Stimulated activated naive CD8-positive, alpha-beta T cell treated with anti-CD3 and anti-CD28 coated beads, Interleukin-15, Interleukin-2, amounts not matched to agents 100 U/mL and 50 U/mL, for 24 hours (primary cell): ENCODE measurements around the gene URGCP.
A peak's percentile ranks its signal among the peaks of the same experiment; 100 is the strongest.
"Not testable (repeated sequence)": the region's sequence is repeated elsewhere in the genome, so short reads cannot be mapped to it uniquely, and the experiment has no call there.

ENCODE experiments used
- ATAC-seq: fragments of 150-1000 bp; cut with Tn5 transposase; one replicate; pipeline ENCODE4 v1.10.0; 2021
- DNase-seq: peaks from one replicate; pipeline ENCODE4 v3.0.0; 2021

Gene URGCP

GRCh38 chr7:43914795-43915194 is 8.4 kb upstream of the URGCP start:
- DNase-seq: no peak
- no peak for ATAC-seq

GRCh38 chr7:43905956-43906330 is 453 bp downstream of the URGCP start:
- DNase-seq: peak; percentile 35

GRCh38 chr7:43905209-43905946 is 1.0 kb downstream of the URGCP start:
- DNase-seq: no peak
- ATAC-seq: no peak

More at GRCh38 chr7:43905956-43906330, 453 bp downstream of the URGCP start:
- ATAC-seq: peak; percentile 32

- DNase-seq (no peak), ATAC-seq (peak; percentile 40)
Measured at GRCh38 chr7:43904533-43905208, 1.7 kb downstream of the URGCP start.

GRCh38 chr7:43902542-43903054 is 3.8 kb downstream of the URGCP start:
- ATAC-seq (no peak), DNase-seq (no peak)

GRCh38 chr7:43898571-43898970 is 7.8 kb downstream of the URGCP start:
- not testable (repeated sequence) for ATAC-seq, DNase-seq

- ATAC-seq (no peak), DNase-seq (no peak)
Measured at GRCh38 chr7:43895847-43896415, 10.5 kb downstream of the URGCP start.

- no peak for ATAC-seq
- DNase-seq: no peak
Measured at GRCh38 chr7:43891069-43891955, 15.1 kb downstream of the URGCP start.

GRCh38 chr7:43890468-43890867 is 15.9 kb downstream of the URGCP start:
- no peak for ATAC-seq
- no peak for DNase-seq

GRCh38 chr7:43888993-43889945 is 17.1 kb downstream of the URGCP start:
- ATAC-seq: peak; percentile 75
- no peak for DNase-seq

- ATAC-seq: no peak
- DNase-seq: no peak
Measured at GRCh38 chr7:43884617-43885016, 21.8 kb downstream of the URGCP start.

GRCh38 chr7:43884209-43884608 is 22.2 kb downstream of the URGCP start:
- DNase-seq (no peak), ATAC-seq (no peak)

GRCh38 chr7:43880596-43880995 is 25.8 kb downstream of the URGCP start:
- DNase-seq (no peak), ATAC-seq (no peak)

GRCh38 chr7:43879477-43879876 is 26.9 kb downstream of the URGCP start:
- DNase-seq (no peak), ATAC-seq (no peak)

- ATAC-seq: no peak
- no peak for DNase-seq
Measured at GRCh38 chr7:43878867-43879266, 27.5 kb downstream of the URGCP start.

GRCh38 chr7:43877968-43878864 is 28.2 kb downstream of the URGCP start:
- DNase-seq (no peak), ATAC-seq (no peak)

GRCh38 chr7:43876976-43877745 is 29.2 kb downstream of the URGCP start:
- DNase-seq (no peak), ATAC-seq (no peak)

- no peak for DNase-seq
- ATAC-seq: no peak
Measured at GRCh38 chr7:43876241-43876640, 30.2 kb downstream of the URGCP start.

GRCh38 chr7:43873300-43873699 is 33.1 kb downstream of the URGCP start:
- ATAC-seq (no peak), DNase-seq (no peak)
